Astrocyte (in vitro differentiated cells and primary cell): ENCODE data around the gene TOLLIP. TPM values are rescaled to one million over a fixed set of nuclear protein-coding genes. Genes with fewer than 3 reads are reported as not detected.
A peak's percentile ranks its signal among the peaks of the same experiment; 100 is the strongest.

Experiments used
- DNase-seq: peaks from one replicate; pipeline ENCODE4 v3.0.0-alpha.2; 2010; ENCODE audit warnings: low read depth
- FAIRE-seq: peaks from 2 replicates; lab custom pipeline; 2011; peaks lifted over from hg19 to GRCh38; lab: Jason Lieb, UNC
- H2AFZ ChIP-seq: 2 replicates; pipeline ENCODE4 v1.6.0; 2012; ENCODE audit warnings: low read depth, low read length, inconsistent platforms
- H3K27ac ChIP-seq: 2 replicates; pipeline ENCODE4 v1.5.1; 2011; ENCODE audit warnings: low read depth, low read length, inconsistent platforms
- H3K27me3 ChIP-seq: 2 replicates; pipeline ENCODE4 v1.6.0; 2011; ENCODE audit warnings: low read length, inconsistent platforms; ENCODE audit not compliant: insufficient read depth
- H3K36me3 ChIP-seq: 2 replicates; pipeline ENCODE4 v1.5.1; 2011; ENCODE audit warnings: low read length, inconsistent platforms; ENCODE audit not compliant: insufficient read depth
- H3K4me1 ChIP-seq: 2 replicates; pipeline ENCODE4 v1.5.1; 2011; ENCODE audit warnings: low read length, inconsistent platforms; ENCODE audit not compliant: insufficient read depth
- H3K4me2 ChIP-seq: 2 replicates; pipeline ENCODE4 v1.6.0; 2012; ENCODE audit warnings: low read length, inconsistent platforms
- H3K4me3 ChIP-seq: 2 replicates; pipeline ENCODE4 v1.5.1; 2011; ENCODE audit warnings: low read depth, mild to moderate bottlenecking, low read length, inconsistent platforms; ENCODE audit not compliant: insufficient read depth
- H3K79me2 ChIP-seq: 2 replicates; pipeline ENCODE4 v1.6.0; 2012; ENCODE audit warnings: mild to moderate bottlenecking, low read length, inconsistent platforms; ENCODE audit not compliant: insufficient read depth
- H3K9ac ChIP-seq: 2 replicates; pipeline ENCODE4 v1.6.0; 2012; ENCODE audit warnings: mild to moderate bottlenecking, low read length, inconsistent platforms
- H3K9me3 ChIP-seq: 2 replicates; pipeline ENCODE4 v1.5.1; 2012; ENCODE audit warnings: low read depth, mild to moderate bottlenecking, low read length, inconsistent platforms; ENCODE audit not compliant: insufficient read depth
- H4K20me1 ChIP-seq: 2 replicates; pipeline ENCODE4 v1.6.0; 2012; ENCODE audit warnings: low read length, inconsistent platforms; ENCODE audit not compliant: insufficient read depth
- H3K27ac Mint-ChIP-seq: one replicate; pipeline ENCODE4 v1.8.0; 2021; ENCODE audit warnings: mild to moderate bottlenecking, mixed read lengths; ENCODE audit not compliant: unreplicated experiment
- H3K27me3 Mint-ChIP-seq: one replicate; pipeline ENCODE4 v1.8.0; 2021; ENCODE audit warnings: low read depth, mixed read lengths; ENCODE audit not compliant: unreplicated experiment
- H3K36me3 Mint-ChIP-seq: one replicate; pipeline ENCODE4 v1.8.0; 2021; ENCODE audit warnings: low read depth, mixed read lengths; ENCODE audit not compliant: unreplicated experiment
- H3K4me1 Mint-ChIP-seq: one replicate; pipeline ENCODE4 v1.8.0; 2021; ENCODE audit warnings: low read depth, mixed read lengths; ENCODE audit not compliant: unreplicated experiment
- H3K4me3 Mint-ChIP-seq: one replicate; pipeline ENCODE4 v1.8.0; 2021; ENCODE audit warnings: mild to moderate bottlenecking, moderate library complexity, mixed read lengths; ENCODE audit not compliant: unreplicated experiment
- H3K9me3 Mint-ChIP-seq: one replicate; pipeline ENCODE4 v1.8.0; 2021; ENCODE audit warnings: mild to moderate bottlenecking, mixed read lengths; ENCODE audit not compliant: unreplicated experiment
- EZH2 ChIP-seq: IDR thresholded peaks from 2 replicates; pipeline ENCODE4 v1.6.1; 2012; ENCODE audit warnings: mild to moderate bottlenecking, low read length, inconsistent platforms; ENCODE audit not compliant: insufficient read depth
- total RNA-seq: library from RNA; stranded (reverse); gene quantifications from 2 replicates; pipeline ENCODE4 v1.2.1, GENCODE V29; 2021
- TF ChIP-seq, protein P1 (sequence below): IDR thresholded peaks from 2 replicates; pipeline ENCODE4 v1.5.1; 2011; ENCODE audit warnings: low read depth, mild to moderate bottlenecking, inconsistent platforms, low read length, moderate library complexity; ENCODE audit not compliant: insufficient read depth

The TOLLIP gene
- total RNA-seq, 1 donor from 2014 or later = 46.4 TPM

- Histone ChIP-seq H3K4me2 (no peak overlapping the region), H2AFZ (no peak overlapping the region), H3K27ac (no peak overlapping the region), H3K4me1 (peaks cover 5% of the 10 kb centered on the region), H3K4me3 (no peak overlapping the region), H3K36me3 (no peaks in the 10 kb centered on the region), H3K27me3 (no peaks in the 10 kb centered on the region), H4K20me1 (peaks cover 86% of the 10 kb centered on the region), H3K9me3 (no peaks in the 10 kb centered on the region), H3K79me2 (peaks cover 92% of the 10 kb centered on the region), H3K9ac (no peak overlapping the region)
- H3K4me1 Mint-ChIP-seq = peaks cover 14% of the 10 kb centered on the region
- H3K9me3 Mint-ChIP-seq = no peaks in the 10 kb centered on the region
- no peaks in the 10 kb centered on the region for H3K27me3 Mint-ChIP-seq
- no peak for TF ChIP-seq EZH2
- TF ChIP-seq, protein P1, sequence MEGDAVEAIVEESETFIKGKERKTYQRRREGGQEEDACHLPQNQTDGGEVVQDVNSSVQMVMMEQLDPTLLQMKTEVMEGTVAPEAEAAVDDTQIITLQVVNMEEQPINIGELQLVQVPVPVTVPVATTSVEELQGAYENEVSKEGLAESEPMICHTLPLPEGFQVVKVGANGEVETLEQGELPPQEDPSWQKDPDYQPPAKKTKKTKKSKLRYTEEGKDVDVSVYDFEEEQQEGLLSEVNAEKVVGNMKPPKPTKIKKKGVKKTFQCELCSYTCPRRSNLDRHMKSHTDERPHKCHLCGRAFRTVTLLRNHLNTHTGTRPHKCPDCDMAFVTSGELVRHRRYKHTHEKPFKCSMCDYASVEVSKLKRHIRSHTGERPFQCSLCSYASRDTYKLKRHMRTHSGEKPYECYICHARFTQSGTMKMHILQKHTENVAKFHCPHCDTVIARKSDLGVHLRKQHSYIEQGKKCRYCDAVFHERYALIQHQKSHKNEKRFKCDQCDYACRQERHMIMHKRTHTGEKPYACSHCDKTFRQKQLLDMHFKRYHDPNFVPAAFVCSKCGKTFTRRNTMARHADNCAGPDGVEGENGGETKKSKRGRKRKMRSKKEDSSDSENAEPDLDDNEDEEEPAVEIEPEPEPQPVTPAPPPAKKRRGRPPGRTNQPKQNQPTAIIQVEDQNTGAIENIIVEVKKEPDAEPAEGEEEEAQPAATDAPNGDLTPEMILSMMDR = no peak
- FAIRE-seq = no peak
- no peak for DNase-seq
- H3K36me3 Mint-ChIP-seq = no peaks in the 10 kb centered on the region
- no peak overlapping the region for H3K4me3 Mint-ChIP-seq
- H3K27ac Mint-ChIP-seq = no peak overlapping the region
These were observed 9.3 kb downstream of the TOLLIP start for GRCh38 chr11:1300121-1300520.

DNA sequence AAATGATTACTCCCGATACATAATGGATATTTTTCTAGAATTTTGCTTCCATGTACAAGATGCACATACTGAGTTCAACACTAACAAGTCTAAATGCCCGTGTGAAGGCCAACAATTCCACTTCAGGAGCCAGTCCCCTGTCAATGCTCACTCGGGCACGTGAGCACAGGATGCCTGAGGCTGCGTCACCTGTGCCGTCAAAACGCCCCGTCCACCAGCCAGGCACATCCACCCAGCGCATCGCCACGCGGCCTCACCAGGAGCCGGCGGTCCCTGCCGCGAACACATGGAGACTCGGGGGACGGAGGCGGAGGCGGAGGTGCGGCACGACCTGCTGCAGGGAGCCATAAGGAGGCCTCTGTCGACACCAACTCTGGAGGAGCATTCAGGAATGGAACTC lies 9.8 kb downstream of the TOLLIP start:
- Histone ChIP-seq H3K9me3 (no peaks in the 10 kb centered on the region), H3K27me3 (no peaks in the 10 kb centered on the region), H3K4me1 (peaks cover 5% of the 10 kb centered on the region), H4K20me1 (peaks cover 81% of the 10 kb centered on the region), H3K4me2 (no peak overlapping the region), H3K36me3 (no peaks in the 10 kb centered on the region), H3K4me3 (no peak overlapping the region), H3K79me2 (peaks cover 87% of the 10 kb centered on the region), H3K27ac (no peak overlapping the region), H3K9ac (no peak overlapping the region), H2AFZ (no peak overlapping the region)
- Mint-ChIP-seq H3K27ac (no peak overlapping the region), H3K36me3 (no peaks in the 10 kb centered on the region), H3K27me3 (no peaks in the 10 kb centered on the region), H3K9me3 (no peaks in the 10 kb centered on the region), H3K4me3 (no peak overlapping the region), H3K4me1 (peaks cover 14% of the 10 kb centered on the region)
- no peak for TF ChIP-seq EZH2
- TF ChIP-seq, protein P1 = no peak
- DNase-seq (no peak), FAIRE-seq (no peak)

DNA sequence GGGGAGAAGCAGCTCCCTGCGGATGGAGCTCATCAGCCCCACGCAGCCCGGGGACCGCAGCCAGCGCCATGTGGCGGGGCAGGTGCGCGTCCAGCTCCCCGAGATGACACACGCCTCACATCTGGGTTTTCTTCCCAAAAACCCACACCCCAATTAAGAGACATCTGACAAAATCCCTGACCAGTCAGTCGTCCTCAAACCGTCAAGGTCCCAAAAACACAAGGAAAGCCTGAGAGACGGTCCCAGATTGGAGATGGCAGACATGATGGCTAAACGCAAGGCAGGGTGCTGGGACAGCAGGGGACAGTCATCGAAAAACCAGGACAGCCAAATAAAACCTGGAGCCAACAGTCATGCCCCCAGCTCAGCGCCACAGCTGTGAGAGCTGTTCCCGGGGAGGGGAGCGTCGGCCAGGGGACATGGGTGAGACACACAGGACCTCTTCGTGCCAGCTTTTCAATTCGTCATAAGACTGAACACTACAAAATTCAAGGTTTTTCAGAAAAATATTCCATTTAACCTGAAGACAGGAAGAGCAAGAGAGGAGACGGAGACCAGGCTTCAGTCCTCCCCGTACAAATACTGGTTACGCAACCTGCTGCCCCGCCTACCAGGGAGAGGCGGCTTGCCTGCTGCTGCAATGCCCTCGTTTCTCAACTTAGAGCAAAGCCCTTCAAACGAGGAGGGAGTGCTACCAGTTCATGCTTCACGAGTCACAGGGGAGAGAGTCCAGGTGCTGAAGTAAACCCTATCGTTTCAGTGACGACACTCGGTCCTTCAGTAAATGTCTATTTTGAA lies 10.5 kb downstream of the TOLLIP start:
- no peaks in the 10 kb centered on the region for H3K9me3 Mint-ChIP-seq
- no peaks in the 10 kb centered on the region for H3K9me3 ChIP-seq
- no peaks in the 10 kb centered on the region for H3K27me3 ChIP-seq
- peaks cover 14% of the 10 kb centered on the region for H3K4me1 Mint-ChIP-seq
- no peak overlapping the region for H3K4me2 ChIP-seq
- DNase-seq = peak; percentile 39
- H3K27me3 Mint-ChIP-seq = no peaks in the 10 kb centered on the region
- H3K9ac ChIP-seq = no peak overlapping the region
- peaks cover 5% of the 10 kb centered on the region for H3K4me1 ChIP-seq
- peaks cover 80% of the 10 kb centered on the region for H3K79me2 ChIP-seq
- no peak for FAIRE-seq
- H3K27ac ChIP-seq = no peak overlapping the region
- no peak overlapping the region for H2AFZ ChIP-seq
- H4K20me1 ChIP-seq = peaks cover 75% of the 10 kb centered on the region
- H3K27ac Mint-ChIP-seq = no peak overlapping the region
- H3K36me3 Mint-ChIP-seq = no peaks in the 10 kb centered on the region
- no peak for TF ChIP-seq EZH2
- TF ChIP-seq, protein P1 = no peak
- H3K4me3 Mint-ChIP-seq = no peak overlapping the region
- no peak overlapping the region for H3K4me3 ChIP-seq
- H3K36me3 ChIP-seq = no peaks in the 10 kb centered on the region
